GM12865 (cell line): ENCODE results near the gene DIPK1A.

Source experiments
- DNase-seq: peaks from one replicate; pipeline ENCODE4 v3.0.0; 2010; ENCODE audit warnings: low read depth
- H3K4me3 ChIP-seq: 2 replicates; pipeline ENCODE4 v1.5.1; 2011; ENCODE audit warnings: mild to moderate bottlenecking, low read depth, low read length, control low read depth
- CTCF ChIP-seq: IDR thresholded peaks from 2 replicates; pipeline ENCODE4 v1.5.1; 2011; ENCODE audit warnings: low read length, control low read depth, low read depth, inconsistent platforms; ENCODE audit not compliant: insufficient read depth; ENCODE audit errors: missing control alignments

DIPK1A gene

GRCh38 chr1:92842082-92843045, 118.9 kb downstream of the DIPK1A start:
- H3K4me3 ChIP-seq = no peak overlapping the region
- TF ChIP-seq CTCF = no peak
- DNase-seq = no peak

GRCh38 chr1:92840600-92840999, 120.7 kb downstream of the DIPK1A start:
- TF ChIP-seq CTCF = no peak
- DNase-seq = no peak
- no peak overlapping the region for H3K4me3 ChIP-seq

GRCh38 chr1:92839442-92839841, 121.8 kb downstream of the DIPK1A start:
- no peak overlapping the region for H3K4me3 ChIP-seq
- no peak for TF ChIP-seq CTCF
- no peak for DNase-seq

GRCh38 chr1:92838519-92838918, 122.7 kb downstream of the DIPK1A start:
- DNase-seq = no peak
- H3K4me3 ChIP-seq = no peak overlapping the region
- no peak for TF ChIP-seq CTCF

GRCh38 chr1:92837062-92837461, 124.2 kb downstream of the DIPK1A start:
- TF ChIP-seq CTCF = no peak
- no peak for DNase-seq
- H3K4me3 ChIP-seq = no peak overlapping the region

DNA sequence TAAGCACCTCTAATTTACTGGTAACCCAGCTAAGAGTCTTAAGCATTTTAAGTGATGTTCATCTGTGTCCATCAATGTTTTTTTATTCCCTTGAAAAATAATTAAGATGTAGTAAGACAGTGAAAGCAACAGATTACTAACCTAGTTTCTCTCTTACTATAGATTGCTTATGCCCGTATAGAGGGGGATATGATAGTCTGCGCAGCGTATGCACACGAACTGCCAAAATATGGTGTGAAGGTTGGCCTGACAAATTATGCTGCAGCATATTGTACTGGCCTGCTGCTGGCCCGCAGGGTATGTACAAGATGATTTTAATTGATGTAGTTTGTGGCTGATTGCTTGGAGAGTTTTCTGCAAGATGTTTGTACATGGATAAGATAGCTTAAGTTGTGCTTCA, 126.6 kb downstream of the DIPK1A start:
- H3K4me3 ChIP-seq = peak overlapping the region; percentile 99
- DNase-seq = no peak
- TF ChIP-seq CTCF = no peak
